ACC112 (cell line): ENCODE data around the gene GATB.

Experiments used
- H2AFZ ChIP-seq: fragments of 200-600 bp; sonication (generic); one replicate; pipeline ENCODE4 v1.6.0; 2017; ENCODE audit warnings: antibody characterized with exemption, low read length; ENCODE audit not compliant: unreplicated experiment
- H3K27ac ChIP-seq: fragments of 200-600 bp; sonication (generic); 2 replicates; pipeline ENCODE4 v1.5.1; 2014; ENCODE audit warnings: low read depth, mild to moderate bottlenecking, antibody characterized with exemption, low read length, moderate library complexity
- H3K27me3 ChIP-seq: fragments of 200-600 bp; sonication (generic); 2 replicates; pipeline ENCODE4 v1.6.1; 2014; ENCODE audit warnings: mild to moderate bottlenecking, antibody characterized with exemption, low read length, moderate library complexity, mixed read lengths; ENCODE audit not compliant: insufficient read depth
- H3K36me3 ChIP-seq: fragments of 200-600 bp; sonication (generic); 2 replicates; pipeline ENCODE4 v1.6.1; 2016; ENCODE audit warnings: mild to moderate bottlenecking, antibody characterized with exemption, low read length, moderate library complexity, mixed read lengths; ENCODE audit not compliant: insufficient read depth
- H3K4me1 ChIP-seq: fragments of 200-600 bp; sonication (generic); one replicate; pipeline ENCODE4 v1.6.1; 2016; ENCODE audit warnings: low read length, mixed read lengths; ENCODE audit not compliant: insufficient read depth, unreplicated experiment, control insufficient read depth
- H3K4me3 ChIP-seq: fragments of 200-600 bp; sonication (generic); 2 replicates; pipeline ENCODE4 v1.5.1; 2014; ENCODE audit warnings: mild to moderate bottlenecking, low read depth, low read length
- H3K79me2 ChIP-seq: fragments of 200-600 bp; sonication (generic); one replicate; pipeline ENCODE4 v1.6.0; 2016; ENCODE audit warnings: low read length; ENCODE audit not compliant: control insufficient read depth, unreplicated experiment, insufficient read depth

The GATB gene

DNA sequence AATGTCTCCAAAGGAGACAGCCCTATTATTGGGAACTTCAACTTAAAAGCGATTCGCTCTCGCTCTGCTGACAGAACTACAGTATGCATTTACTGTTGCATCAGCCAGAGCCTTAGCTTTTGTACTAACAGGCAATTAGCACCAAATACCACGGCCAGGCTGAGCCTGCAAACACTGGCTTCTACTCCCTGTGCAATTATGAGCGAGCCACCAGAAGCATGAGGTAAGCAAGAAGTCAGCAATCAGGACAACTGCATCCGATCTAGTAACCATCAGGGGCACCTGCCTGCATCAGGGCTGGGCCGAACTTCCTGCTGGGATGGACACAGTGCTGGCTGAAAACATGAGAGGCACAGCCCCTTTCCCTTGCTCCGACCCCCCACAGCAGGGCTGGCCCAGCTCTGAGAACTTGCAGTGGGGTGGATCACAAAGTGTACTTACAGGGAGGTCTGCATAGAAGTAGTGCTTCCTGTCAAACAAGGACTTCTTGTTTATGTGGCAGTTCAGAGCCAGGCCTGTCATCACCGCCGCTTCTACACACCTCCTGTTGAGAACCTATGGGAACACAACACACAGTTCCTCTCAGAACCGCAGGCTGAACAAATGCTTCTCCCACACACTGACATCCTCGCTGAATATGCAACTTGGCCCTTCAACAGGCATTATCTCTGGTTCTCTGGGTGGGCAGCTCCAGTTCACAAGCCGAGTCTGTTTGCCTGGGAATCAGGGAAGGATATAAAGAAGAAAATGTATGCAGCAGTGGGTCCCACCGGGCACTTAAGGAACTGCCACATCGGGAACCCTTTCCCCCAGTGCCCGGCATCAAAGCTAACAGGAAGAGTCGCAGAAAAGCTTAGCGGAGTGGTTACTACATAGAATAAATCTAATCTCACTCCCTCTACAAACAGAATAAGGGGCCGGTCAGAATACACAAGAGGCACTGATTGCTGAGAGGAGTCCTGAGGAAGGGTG is 41.5 kb downstream of the GATB start:
- Histone ChIP-seq H3K79me2 (no peaks in the 10 kb centered on the region), H3K4me3 (no peak overlapping the region), H3K36me3 (no peaks in the 10 kb centered on the region), H2AFZ (no peak overlapping the region), H3K27me3 (no peaks in the 10 kb centered on the region), H3K4me1 (no peaks in the 10 kb centered on the region), H3K27ac (no peak overlapping the region)

DNA sequence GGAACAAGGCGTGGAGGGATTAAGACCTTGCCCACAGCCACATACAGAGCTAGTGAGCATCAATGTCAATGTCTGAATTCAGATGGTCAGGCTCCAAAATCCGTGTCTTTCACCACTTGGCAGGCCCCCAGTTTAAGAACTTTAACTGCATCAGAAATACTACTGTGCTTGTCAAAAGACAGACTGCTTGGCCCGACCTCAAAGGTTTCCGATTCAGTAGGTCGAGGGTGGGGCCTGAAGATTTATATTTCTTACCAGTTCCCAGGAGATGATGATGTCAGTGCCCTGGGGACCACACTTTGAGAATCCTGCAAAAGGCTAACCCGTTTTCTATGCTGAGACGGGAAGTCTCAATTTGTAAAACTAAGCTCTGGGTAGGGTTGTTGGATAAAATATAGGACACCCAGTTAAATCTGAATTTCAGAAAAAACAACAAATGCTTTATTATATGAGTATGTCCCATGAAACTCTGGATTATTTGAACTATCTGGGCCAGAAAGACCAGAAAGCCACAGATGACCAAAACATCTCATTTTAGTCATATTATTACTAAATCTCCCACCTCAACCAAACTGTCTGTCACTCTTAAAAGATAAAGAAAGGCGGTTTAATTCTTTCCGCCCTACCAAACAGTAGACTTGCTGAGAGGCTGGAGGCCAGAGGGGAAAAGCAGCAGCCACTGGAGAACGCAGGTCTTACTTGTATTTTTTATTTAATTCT is 42.7 kb downstream of the GATB start:
- no peak overlapping the region for H3K27ac ChIP-seq
- no peak overlapping the region for H2AFZ ChIP-seq

DNA sequence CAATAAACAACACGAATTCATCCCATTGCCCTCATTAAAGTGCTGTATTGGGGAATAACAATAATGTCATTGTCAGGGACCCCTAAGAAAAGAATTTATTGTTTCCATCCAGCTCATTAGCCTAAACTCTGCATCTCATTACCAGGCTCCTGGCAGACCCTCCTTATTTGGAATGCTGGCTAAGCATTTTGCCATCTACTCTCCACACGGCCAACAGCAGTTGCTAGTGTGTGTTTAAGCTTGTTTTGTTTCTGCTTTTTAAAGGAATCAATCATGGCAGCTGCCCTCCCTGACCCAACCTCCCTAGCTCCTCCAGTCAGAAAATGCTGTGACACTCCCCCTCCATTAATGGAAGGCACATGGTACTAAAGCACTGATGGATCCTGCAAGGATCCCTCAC is 43.5 kb downstream of the GATB start:
- Histone ChIP-seq H3K36me3 (no peaks in the 10 kb centered on the region), H3K4me3 (no peak overlapping the region), H3K27me3 (no peaks in the 10 kb centered on the region), H2AFZ (no peak overlapping the region), H3K79me2 (no peaks in the 10 kb centered on the region), H3K4me1 (no peaks in the 10 kb centered on the region), H3K27ac (no peak overlapping the region)

More for the DNA sequence above, 42.7 kb downstream of the GATB start:
- Histone ChIP-seq H3K27me3 (no peaks in the 10 kb centered on the region), H3K4me3 (no peak overlapping the region), H3K4me1 (no peaks in the 10 kb centered on the region), H3K79me2 (no peaks in the 10 kb centered on the region), H3K36me3 (no peaks in the 10 kb centered on the region)

DNA sequence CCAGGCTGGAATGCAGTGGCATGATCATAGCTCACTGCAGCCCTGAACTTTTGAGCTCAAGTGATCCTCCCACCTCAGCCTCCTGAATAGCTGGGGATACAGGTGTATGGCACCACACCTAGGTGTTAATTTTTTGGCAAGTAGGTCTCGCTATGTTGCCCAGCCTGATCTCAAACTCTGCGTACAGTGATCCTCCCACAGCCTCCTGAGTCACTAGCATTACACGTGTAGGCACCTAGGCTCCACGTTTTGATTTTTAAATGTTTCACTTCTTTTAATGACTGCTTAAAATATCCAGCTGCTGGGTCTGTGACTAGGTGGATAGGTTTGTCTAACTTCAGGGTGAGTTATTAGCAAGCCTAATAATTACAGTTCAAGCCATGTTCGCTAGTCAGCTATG is 44.5 kb downstream of the GATB start:
- Histone ChIP-seq H3K4me3 (no peak overlapping the region), H3K27ac (no peak overlapping the region), H3K27me3 (no peaks in the 10 kb centered on the region), H3K79me2 (no peaks in the 10 kb centered on the region), H3K36me3 (no peaks in the 10 kb centered on the region), H3K4me1 (no peaks in the 10 kb centered on the region), H2AFZ (no peak overlapping the region)

DNA sequence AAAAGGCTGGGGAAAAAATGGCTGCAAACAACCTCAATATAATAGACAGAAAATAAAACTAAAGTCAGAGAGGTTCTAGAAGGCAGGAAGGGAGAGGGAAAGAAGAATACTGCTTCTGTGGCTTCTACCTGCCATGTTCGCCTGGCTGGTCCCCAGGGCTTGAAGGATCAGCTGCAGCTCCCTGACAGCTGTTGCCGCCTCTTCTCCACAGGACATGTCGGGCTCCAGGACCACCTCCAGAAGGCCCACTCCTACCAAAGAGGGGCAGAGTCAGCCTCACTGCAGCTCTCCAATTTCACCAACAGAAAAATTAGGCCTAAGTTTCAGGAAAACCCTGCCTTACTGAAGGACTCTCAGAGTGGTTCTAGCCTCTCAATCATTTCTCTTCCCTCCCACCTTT is 44.9 kb downstream of the GATB start:
- H3K4me1 ChIP-seq: no peaks in the 10 kb centered on the region
- no peak overlapping the region for H3K27ac ChIP-seq

DNA sequence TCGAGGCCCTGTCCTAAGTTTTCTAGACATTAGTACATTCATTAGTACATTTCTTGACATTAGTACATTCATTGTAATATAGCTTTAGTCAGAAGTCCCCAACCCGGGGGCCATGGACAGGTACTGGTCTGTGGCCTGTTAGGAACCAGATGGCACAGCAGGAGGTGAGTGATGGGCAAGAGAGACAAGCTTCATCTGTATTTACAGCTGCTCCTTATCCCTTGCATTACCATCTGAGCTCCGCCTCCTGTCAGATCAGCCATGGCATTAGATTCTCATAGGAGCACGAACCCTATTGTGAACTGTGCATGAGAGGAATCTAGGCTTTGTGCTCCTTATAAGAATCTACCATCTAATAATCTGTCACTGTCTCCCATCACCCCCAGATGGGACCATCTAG is 48.0 kb downstream of the GATB start:
- Histone ChIP-seq H3K4me1 (no peaks in the 10 kb centered on the region), H3K27me3 (no peaks in the 10 kb centered on the region), H2AFZ (no peak overlapping the region), H3K79me2 (no peaks in the 10 kb centered on the region), H3K27ac (no peak overlapping the region), H3K4me3 (no peak overlapping the region), H3K36me3 (no peaks in the 10 kb centered on the region)

More for the DNA sequence above, 44.9 kb downstream of the GATB start:
- no peaks in the 10 kb centered on the region for H3K79me2 ChIP-seq
- H3K36me3 ChIP-seq: no peaks in the 10 kb centered on the region
- no peak overlapping the region for H2AFZ ChIP-seq
- no peaks in the 10 kb centered on the region for H3K27me3 ChIP-seq
- H3K4me3 ChIP-seq: no peak overlapping the region

DNA sequence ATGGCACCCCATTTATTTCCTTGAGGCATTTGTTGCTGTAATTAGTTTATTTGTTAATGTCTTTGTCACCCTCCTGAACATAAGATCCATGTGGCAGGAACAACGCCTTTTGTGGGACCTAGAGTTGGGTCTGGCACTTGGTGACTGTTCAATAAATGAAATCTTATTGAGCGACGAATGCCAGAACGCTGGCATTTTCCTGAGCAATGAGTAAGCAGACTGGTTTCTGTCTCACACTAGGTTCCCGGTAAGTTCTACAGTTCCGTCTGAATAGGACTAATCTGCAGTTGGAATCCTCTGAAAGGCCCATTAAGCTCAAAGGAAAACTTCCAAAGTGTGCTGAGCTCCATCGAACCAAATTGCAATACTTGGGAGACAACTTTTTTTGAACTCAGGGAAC is 49.2 kb downstream of the GATB start:
- no peaks in the 10 kb centered on the region for H3K27me3 ChIP-seq
- H3K79me2 ChIP-seq: no peaks in the 10 kb centered on the region
- no peaks in the 10 kb centered on the region for H3K36me3 ChIP-seq
- no peak overlapping the region for H2AFZ ChIP-seq
- no peak overlapping the region for H3K27ac ChIP-seq
- H3K4me1 ChIP-seq: no peaks in the 10 kb centered on the region
- no peak overlapping the region for H3K4me3 ChIP-seq

DNA sequence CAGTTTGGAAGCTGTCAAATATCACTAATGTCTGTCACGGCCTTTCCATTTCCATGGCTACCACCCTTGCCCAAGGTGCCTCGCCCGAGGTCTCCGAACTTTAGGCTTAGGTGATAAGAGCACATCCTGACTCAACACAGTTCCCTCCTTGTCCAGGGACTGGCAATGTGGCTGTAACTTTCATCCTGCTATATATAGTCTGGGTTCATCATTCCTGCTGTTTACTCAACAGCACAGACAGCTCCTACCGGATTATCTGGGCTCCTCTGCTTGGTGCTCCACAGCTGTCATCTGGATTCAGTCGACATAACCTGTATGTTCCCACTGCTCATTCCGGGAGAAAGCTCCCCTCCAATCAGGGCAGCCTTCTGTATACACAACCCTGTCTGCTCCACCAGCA is 51.2 kb downstream of the GATB start:
- Histone ChIP-seq H3K4me3 (no peak overlapping the region), H3K4me1 (no peaks in the 10 kb centered on the region), H2AFZ (no peak overlapping the region), H3K27me3 (no peaks in the 10 kb centered on the region), H3K79me2 (no peaks in the 10 kb centered on the region), H3K36me3 (no peaks in the 10 kb centered on the region), H3K27ac (no peak overlapping the region)

DNA sequence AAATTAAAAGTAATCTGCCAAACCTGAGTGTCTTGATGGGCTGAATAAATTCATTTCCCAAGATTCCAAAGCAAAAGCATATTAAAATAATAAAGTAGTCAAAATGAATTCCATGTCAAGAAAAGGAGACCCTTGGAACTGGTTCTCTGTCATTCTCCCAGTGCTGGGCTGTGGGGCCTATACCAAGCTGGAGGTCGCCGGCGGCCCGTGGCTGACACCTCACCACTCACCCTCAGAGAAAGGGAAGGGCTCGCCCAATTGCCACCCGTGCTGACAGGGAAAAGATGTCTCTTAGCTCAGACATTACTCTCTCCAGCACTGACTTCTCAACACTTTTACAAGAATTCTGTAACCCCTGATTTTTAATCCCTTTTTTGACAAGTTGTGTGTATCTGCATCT is 51.7 kb downstream of the GATB start:
- no peak overlapping the region for H3K27ac ChIP-seq
- no peaks in the 10 kb centered on the region for H3K27me3 ChIP-seq
- no peaks in the 10 kb centered on the region for H3K36me3 ChIP-seq
- no peaks in the 10 kb centered on the region for H3K4me1 ChIP-seq
- no peaks in the 10 kb centered on the region for H3K79me2 ChIP-seq
- no peak overlapping the region for H2AFZ ChIP-seq
- H3K4me3 ChIP-seq: no peak overlapping the region

DNA sequence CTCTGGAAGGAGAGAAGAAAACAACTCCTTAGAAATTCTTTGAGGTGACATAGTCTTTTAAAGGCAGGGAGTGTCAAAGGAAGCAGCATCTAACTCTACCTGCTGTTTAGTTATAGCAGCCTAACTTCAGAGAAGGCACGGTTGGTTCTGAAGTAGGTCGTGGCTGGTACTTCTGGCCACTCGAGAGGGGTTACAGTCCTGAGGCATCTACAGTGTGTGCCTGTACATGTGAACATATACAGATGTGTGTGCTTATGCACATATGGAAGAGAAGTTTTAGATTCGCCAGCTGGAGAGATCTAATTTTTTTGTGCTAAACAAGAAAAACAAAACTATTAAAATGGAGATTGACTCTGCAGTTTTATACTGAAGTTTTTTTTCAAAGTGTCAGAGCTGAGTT is 52.7 kb downstream of the GATB start:
- no peaks in the 10 kb centered on the region for H3K79me2 ChIP-seq
- no peaks in the 10 kb centered on the region for H3K4me1 ChIP-seq
- no peak overlapping the region for H2AFZ ChIP-seq
- H3K27me3 ChIP-seq: no peaks in the 10 kb centered on the region
- H3K36me3 ChIP-seq: no peaks in the 10 kb centered on the region; the same call in 1 of the 2 replicates
- H3K27ac ChIP-seq: no peak overlapping the region
- H3K4me3 ChIP-seq: no peak overlapping the region

DNA sequence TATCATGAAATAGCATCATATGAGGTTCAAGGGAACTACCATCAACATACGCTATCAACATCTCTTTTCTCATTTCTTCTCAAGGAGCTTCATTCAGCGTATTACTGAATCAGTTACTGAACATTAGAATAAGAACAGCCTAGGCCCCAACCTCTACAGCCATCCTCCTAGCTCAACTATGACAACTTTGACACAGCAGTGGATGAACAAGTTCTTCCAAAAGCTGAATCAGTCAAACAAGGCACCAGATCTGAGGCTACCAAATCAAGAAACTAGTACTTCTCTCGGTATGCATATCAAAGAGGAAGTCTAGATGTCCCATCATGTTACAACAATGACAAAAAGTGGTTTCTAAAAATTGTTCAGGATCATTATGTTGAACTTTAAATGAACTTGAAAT is 57.4 kb downstream of the GATB start:
- H3K36me3 ChIP-seq: peaks cover 10% of the 10 kb centered on the region; the same call in 1 of the 2 replicates
- H3K79me2 ChIP-seq: no peaks in the 10 kb centered on the region
- H3K27ac ChIP-seq: no peak overlapping the region
- H3K27me3 ChIP-seq: no peaks in the 10 kb centered on the region
- no peak overlapping the region for H3K4me3 ChIP-seq
- H3K4me1 ChIP-seq: no peaks in the 10 kb centered on the region
- no peak overlapping the region for H2AFZ ChIP-seq
